HepG2 (cell line): ENCODE data around the gene GPLD1. TPM values are rescaled to one million over a fixed set of nuclear protein-coding genes. Genes with fewer than 3 reads are reported as not detected.
A peak's percentile ranks its signal among the peaks of the same experiment; 100 is the strongest.

ENCODE experiments used
- CBX1 ChIP-seq: IDR thresholded peaks from one replicate; pipeline ENCODE4 v1.6.1; 2016; ENCODE audit warnings: antibody characterized with exemption, low read depth
- EHMT2 ChIP-seq: fragments of 200-600 bp; sonication (generic); IDR thresholded peaks from 2 replicates; pipeline ENCODE4 v1.7.0; 2017; ENCODE audit warnings: antibody characterized with exemption, low read depth, low read length, borderline replicate concordance
- ERF ChIP-seq: IDR thresholded peaks from 2 replicates; pipeline ENCODE4 v1.6.1; 2018; ENCODE audit warnings: missing biosample characterization, missing genetic modification reagents
- ETV5 ChIP-seq: IDR thresholded peaks from 2 replicates; pipeline ENCODE4 v1.6.1; 2018; ENCODE audit warnings: missing biosample characterization, missing genetic modification reagents, inconsistent platforms, borderline replicate concordance
- KDM2A ChIP-seq: sonication (generic); formaldehyde crosslinking; IDR thresholded peaks from 2 replicates; pipeline ENCODE4 v1.4.0; 2020; ENCODE audit warnings: low read depth, missing genetic modification reagents, borderline replicate concordance
- KDM5A ChIP-seq: fragments of 200-600 bp; sonication (generic); IDR thresholded peaks from 2 replicates; pipeline ENCODE4 v1.7.0; 2018; ENCODE audit warnings: antibody characterized with exemption, mild to moderate bottlenecking, low read length, borderline replicate concordance
- KLF15 ChIP-seq: sonication (generic); formaldehyde crosslinking; IDR thresholded peaks from 2 replicates; pipeline ENCODE4 v1.8.1; 2023; ENCODE audit warnings: borderline replicate concordance, mild to moderate bottlenecking, inconsistent platforms, missing genetic modification reagents, mixed read lengths
- MYNN ChIP-seq: sonication (generic); formaldehyde crosslinking; IDR thresholded peaks from 2 replicates; pipeline ENCODE4 v1.4.0; 2020; ENCODE audit warnings: mild to moderate bottlenecking, low read depth, missing genetic modification reagents
- NFYC ChIP-seq: IDR thresholded peaks from 2 replicates; pipeline ENCODE4 v1.6.1; 2016; ENCODE audit warnings: missing genetic modification reagents, missing compliant biosample characterization
- REL ChIP-seq: sonication (generic); formaldehyde crosslinking; conservative IDR thresholded peaks from 2 replicates; pipeline ENCODE4 v1.8.0; 2022; ENCODE audit warnings: mild to moderate bottlenecking, missing genetic modification reagents, moderate library complexity
- ZNF264 ChIP-seq: sonication (generic); formaldehyde crosslinking; IDR thresholded peaks from 2 replicates; pipeline ENCODE4 v1.4.0; 2020; ENCODE audit warnings: missing genetic modification reagents
- ZNF333 ChIP-seq: sonication (generic); formaldehyde crosslinking; IDR thresholded peaks from 2 replicates; pipeline ENCODE4 v1.4.0; 2020; ENCODE audit warnings: mild to moderate bottlenecking, missing genetic modification reagents, borderline replicate concordance
- ZNF33B ChIP-seq: sonication (generic); formaldehyde crosslinking; IDR thresholded peaks from 2 replicates; pipeline ENCODE4 v1.5.1; 2020; ENCODE audit warnings: mild to moderate bottlenecking, missing genetic modification reagents
- ZNF530 ChIP-seq: sonication (generic); formaldehyde crosslinking; IDR thresholded peaks from 2 replicates; pipeline ENCODE4 v1.5.0; 2020; ENCODE audit warnings: low read depth, mild to moderate bottlenecking, missing genetic modification reagents
- ZNF670 ChIP-seq: sonication (generic); formaldehyde crosslinking; IDR thresholded peaks from 2 replicates; pipeline ENCODE4 v1.8.0; 2022; ENCODE audit warnings: mild to moderate bottlenecking, missing genetic modification reagents, borderline replicate concordance
- ZNF772 ChIP-seq: sonication (generic); formaldehyde crosslinking; IDR thresholded peaks from 2 replicates; pipeline ENCODE4 v1.5.0; 2020; ENCODE audit warnings: mild to moderate bottlenecking, missing genetic modification reagents
- ZNF788 ChIP-seq: sonication (generic); formaldehyde crosslinking; IDR thresholded peaks from 2 replicates; pipeline ENCODE4 v1.5.0; 2020; ENCODE audit warnings: mild to moderate bottlenecking, missing genetic modification reagents, borderline replicate concordance
- ZNF816 ChIP-seq: sonication (generic); formaldehyde crosslinking; IDR thresholded peaks from 2 replicates; pipeline ENCODE4 v1.8.0; 2022; ENCODE audit warnings: missing genetic modification reagents, mild to moderate bottlenecking, borderline replicate concordance
- polyA plus RNA-seq, 8 experiments: library from polyadenylated mRNA; depleted of rRNA in 3 of 8; stranded (reverse) in 7 of 8; unstranded in 1 of 8; fragments of >200 nt; fragmentation: Illumina TruSeq in 4 of 8; extraction: Trizol in 4 of 8; gene quantifications; 2 replicates each; pipeline versions ENCODE4 v1.2.1 to v1.2.3, GENCODE V29; 2011 to 2016; ENCODE audit warnings: low read depth in 4 of 8, missing spikeins in 1 of 8, mixed read lengths in 1 of 8; ENCODE audit not compliant: insufficient read depth in 1 of 8
- total RNA-seq, 5 experiments: library from RNA; depleted of rRNA; stranded (reverse); fragments of >200 nt; fragmentation: Illumina TruSeq; extraction: Trizol; gene quantifications; 2 replicates each; pipeline ENCODE4 v1.2.3, GENCODE V29; 2016; ENCODE audit warnings: low read depth in 1 of 5
- TF ChIP-seq, protein P1 (sequence below): sonication (generic); formaldehyde crosslinking; IDR thresholded peaks from 2 replicates; pipeline ENCODE4 v1.4.0; 2020; ENCODE audit warnings: mild to moderate bottlenecking, missing genetic modification reagents
- TF ChIP-seq, protein P2 (sequence below): sonication (generic); formaldehyde crosslinking; IDR thresholded peaks from 2 replicates; pipeline ENCODE4 v1.4.0; 2020; ENCODE audit warnings: missing genetic modification reagents
- TF ChIP-seq, protein P3 (sequence below): sonication (generic); formaldehyde crosslinking; IDR thresholded peaks from 2 replicates; pipeline ENCODE4 v1.5.1; 2020; ENCODE audit warnings: mild to moderate bottlenecking, missing genetic modification reagents, moderate library complexity
- TF ChIP-seq, protein P4 (sequence below): sonication (generic); formaldehyde crosslinking; IDR thresholded peaks from 2 replicates; pipeline ENCODE4 v1.4.0; 2020; ENCODE audit warnings: missing genetic modification reagents
- TF ChIP-seq, protein P5 (sequence below): sonication (generic); formaldehyde crosslinking; IDR thresholded peaks from 2 replicates; pipeline ENCODE4 v1.5.1; 2020; ENCODE audit warnings: mild to moderate bottlenecking, moderate library complexity, missing genetic modification reagents

Gene GPLD1
- total and polyA plus RNA-seq, 2 of the 13 experiments (the other 11 are each of a cell fraction or from before 2014, with no cell fraction given), result 6.2 to 7.6 TPM

GRCh38 chr6:24504649-24505586 is 15.5 kb upstream of the GPLD1 start (continued):
- TF ChIP-seq ZNF33B (CRISPR knock-in tag) (no peak; the same call in 1 of the 2 replicates), ZNF530 (CRISPR knock-in tag) (no peak), MYNN (CRISPR knock-in tag) (no peak), NFYC (CRISPR knock-in tag) (no peak), ZNF788 (CRISPR knock-in tag) (peak; percentile 56; the same call in 1 of the 2 replicates), ZNF264 (CRISPR knock-in tag) (peak; percentile 56), ZNF670 (no peak), ZNF333 (CRISPR knock-in tag) (no peak), KDM2A (CRISPR knock-in tag) (peak; percentile 84), KLF15 (CRISPR knock-in tag) (no peak; the same call in 1 of the 2 replicates), ZNF772 (CRISPR knock-in tag) (no peak), ERF (CRISPR knock-in tag) (0 out of 2 replicates have a peak, but pooled peaks have one; percentile 27), CBX1 (peak; percentile 34), REL (CRISPR knock-in tag) (no peak), ETV5 (CRISPR knock-in tag) (peak; percentile 85; the same call in 1 of the 2 replicates), ZNF816 (no peak), EHMT2 (peak; percentile 47; the same call in 1 of the 2 replicates), KDM5A (no peak; the same call in 1 of the 2 replicates)
- TF ChIP-seq, protein P1, sequence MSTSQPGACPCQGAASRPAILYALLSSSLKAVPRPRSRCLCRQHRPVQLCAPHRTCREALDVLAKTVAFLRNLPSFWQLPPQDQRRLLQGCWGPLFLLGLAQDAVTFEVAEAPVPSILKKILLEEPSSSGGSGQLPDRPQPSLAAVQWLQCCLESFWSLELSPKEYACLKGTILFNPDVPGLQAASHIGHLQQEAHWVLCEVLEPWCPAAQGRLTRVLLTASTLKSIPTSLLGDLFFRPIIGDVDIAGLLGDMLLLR (CRISPR knock-in tag), result 0 out of 2 replicates have a peak, but pooled peaks have one; percentile 49
- TF ChIP-seq, protein P2, sequence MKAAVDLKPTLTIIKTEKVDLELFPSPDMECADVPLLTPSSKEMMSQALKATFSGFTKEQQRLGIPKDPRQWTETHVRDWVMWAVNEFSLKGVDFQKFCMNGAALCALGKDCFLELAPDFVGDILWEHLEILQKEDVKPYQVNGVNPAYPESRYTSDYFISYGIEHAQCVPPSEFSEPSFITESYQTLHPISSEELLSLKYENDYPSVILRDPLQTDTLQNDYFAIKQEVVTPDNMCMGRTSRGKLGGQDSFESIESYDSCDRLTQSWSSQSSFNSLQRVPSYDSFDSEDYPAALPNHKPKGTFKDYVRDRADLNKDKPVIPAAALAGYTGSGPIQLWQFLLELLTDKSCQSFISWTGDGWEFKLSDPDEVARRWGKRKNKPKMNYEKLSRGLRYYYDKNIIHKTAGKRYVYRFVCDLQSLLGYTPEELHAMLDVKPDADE (CRISPR knock-in tag), result no peak
- TF ChIP-seq, protein P3, sequence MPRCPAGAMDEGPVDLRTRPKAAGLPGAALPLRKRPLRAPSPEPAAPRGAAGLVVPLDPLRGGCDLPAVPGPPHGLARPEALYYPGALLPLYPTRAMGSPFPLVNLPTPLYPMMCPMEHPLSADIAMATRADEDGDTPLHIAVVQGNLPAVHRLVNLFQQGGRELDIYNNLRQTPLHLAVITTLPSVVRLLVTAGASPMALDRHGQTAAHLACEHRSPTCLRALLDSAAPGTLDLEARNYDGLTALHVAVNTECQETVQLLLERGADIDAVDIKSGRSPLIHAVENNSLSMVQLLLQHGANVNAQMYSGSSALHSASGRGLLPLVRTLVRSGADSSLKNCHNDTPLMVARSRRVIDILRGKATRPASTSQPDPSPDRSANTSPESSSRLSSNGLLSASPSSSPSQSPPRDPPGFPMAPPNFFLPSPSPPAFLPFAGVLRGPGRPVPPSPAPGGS (CRISPR knock-in tag), result no peak
- TF ChIP-seq, protein P4, sequence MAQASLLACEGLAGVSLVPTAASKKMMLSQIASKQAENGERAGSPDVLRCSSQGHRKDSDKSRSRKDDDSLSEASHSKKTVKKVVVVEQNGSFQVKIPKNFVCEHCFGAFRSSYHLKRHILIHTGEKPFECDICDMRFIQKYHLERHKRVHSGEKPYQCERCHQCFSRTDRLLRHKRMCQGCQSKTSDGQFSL (CRISPR knock-in tag), result no peak
- TF ChIP-seq, protein P5, sequence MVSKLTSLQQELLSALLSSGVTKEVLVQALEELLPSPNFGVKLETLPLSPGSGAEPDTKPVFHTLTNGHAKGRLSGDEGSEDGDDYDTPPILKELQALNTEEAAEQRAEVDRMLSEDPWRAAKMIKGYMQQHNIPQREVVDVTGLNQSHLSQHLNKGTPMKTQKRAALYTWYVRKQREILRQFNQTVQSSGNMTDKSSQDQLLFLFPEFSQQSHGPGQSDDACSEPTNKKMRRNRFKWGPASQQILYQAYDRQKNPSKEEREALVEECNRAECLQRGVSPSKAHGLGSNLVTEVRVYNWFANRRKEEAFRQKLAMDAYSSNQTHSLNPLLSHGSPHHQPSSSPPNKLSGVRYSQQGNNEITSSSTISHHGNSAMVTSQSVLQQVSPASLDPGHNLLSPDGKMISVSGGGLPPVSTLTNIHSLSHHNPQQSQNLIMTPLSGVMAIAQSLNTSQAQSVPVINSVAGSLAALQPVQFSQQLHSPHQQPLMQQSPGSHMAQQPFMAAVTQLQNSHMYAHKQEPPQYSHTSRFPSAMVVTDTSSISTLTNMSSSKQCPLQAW (CRISPR knock-in tag), result peak; percentile 63
